GM21381 (cell line): ENCODE data around the gene RNF166.

ENCODE experiments used
- ATAC-seq: cut with Tn5 transposase; IDR thresholded peaks from one replicate; pipeline ENCODE4 v1.9.1; 2021; ENCODE audit warnings: mild to moderate bottlenecking, moderate library complexity; ENCODE audit not compliant: unreplicated experiment

Gene RNF166

DNA sequence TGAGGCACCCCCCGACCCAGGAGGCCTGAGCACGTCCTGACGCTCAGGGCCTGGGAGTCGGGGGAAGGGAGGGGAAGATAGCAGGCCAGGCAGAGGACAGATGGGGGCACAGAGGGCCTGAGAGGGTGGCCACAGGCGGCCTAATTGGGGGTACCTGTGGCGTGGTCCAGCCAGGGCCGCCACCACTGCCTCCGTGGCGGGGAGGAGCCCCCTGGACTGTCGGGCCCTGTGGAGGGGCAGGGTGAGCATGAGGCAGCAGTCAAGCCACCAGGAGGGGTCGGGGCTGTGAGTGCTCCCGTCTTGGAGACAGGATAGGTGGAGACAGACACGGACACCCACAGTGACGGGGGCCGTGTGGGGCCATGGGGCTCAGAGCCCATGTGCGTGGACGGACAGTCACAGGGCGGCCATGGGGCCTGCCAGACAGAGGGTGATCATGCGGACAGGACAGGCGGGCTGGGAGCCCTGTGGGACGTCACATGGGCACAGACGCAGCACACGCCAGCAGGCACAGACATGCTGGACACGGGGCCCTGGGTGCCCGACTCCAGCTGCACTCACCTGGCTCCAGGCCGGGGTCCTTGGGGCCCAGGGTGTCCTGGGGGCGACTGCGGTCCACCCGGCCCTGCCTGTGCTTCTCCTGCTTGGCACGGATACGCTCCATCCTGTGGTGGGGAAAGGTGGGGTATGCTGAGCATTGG is 18.8 kb upstream of the RNF166 start:
- no peak for ATAC-seq

DNA sequence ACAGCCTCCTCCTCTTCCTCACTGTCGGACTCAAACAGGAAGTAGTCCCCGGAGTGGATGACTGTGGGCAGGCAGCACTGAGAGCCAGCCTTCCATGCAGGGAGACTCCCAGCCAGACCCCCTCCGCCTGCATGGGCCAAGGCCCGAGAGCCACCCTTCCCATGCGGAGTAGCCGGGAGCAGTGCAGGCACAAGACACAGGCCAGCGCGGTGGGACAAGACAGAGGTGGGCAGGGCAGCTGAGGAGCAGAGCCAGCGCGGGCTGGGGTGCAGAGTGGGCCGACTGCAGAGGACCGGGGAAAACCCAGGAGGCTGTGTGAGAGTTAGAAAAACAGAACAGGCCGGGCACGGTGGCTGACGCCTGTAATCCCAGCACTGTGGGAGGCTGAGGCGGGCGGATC is 17.7 kb upstream of the RNF166 start:
- no peak for ATAC-seq

DNA sequence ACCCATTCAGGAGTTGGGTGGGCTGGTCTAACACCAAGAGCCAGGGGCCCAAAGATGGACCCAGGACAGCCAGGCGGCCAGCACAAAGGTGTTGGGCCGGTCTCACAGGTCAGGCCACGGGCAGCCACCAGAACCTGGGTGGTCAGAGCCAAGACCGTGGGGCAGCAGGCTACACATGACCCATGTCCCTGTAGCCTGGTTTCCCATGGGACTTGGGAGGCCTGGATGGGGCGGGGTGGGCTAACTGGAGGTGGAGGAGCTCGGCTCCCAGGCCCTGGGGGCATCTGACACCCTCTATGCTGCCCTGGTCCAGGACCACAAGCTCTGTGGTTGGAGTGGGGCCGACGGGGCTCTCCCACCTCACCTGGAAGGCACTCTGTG is 17.3 kb upstream of the RNF166 start:
- no peak for ATAC-seq

DNA sequence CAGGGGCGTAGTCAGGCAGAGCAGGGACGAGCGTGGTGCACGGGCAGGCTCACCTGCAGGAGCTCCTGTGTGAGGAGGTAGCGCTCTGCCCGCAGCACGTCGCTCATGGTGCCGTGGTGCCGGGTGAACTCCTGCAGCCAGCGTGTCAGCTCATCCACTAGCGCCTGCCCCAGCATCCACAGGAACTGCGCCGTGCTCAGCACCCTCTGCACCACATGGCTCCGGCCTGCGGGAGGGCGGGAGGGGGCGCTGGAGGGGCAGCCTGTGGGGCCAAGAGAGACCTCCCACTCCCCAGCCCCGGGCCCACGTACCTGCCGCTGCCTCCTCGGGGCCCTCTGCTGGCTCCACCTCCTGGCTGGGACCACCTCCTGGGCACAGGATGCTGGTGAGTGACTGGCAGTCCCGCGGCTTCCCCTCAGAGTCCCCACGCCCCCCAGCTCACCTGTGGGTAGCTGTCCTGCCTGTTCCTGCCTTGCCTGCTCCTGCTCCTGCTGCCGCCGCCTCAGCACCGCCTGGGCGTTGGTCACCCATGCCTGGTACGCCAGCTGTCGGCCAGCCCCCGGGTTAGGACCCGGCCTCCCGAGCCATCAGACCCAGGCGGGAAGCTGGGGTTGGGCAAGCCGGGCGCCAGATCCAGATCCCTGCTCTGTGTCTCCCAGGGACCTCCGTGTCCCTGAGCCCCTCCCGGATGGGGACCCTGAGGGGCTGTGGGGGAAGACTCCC is 16.7 kb upstream of the RNF166 start:
- no peak for ATAC-seq

DNA sequence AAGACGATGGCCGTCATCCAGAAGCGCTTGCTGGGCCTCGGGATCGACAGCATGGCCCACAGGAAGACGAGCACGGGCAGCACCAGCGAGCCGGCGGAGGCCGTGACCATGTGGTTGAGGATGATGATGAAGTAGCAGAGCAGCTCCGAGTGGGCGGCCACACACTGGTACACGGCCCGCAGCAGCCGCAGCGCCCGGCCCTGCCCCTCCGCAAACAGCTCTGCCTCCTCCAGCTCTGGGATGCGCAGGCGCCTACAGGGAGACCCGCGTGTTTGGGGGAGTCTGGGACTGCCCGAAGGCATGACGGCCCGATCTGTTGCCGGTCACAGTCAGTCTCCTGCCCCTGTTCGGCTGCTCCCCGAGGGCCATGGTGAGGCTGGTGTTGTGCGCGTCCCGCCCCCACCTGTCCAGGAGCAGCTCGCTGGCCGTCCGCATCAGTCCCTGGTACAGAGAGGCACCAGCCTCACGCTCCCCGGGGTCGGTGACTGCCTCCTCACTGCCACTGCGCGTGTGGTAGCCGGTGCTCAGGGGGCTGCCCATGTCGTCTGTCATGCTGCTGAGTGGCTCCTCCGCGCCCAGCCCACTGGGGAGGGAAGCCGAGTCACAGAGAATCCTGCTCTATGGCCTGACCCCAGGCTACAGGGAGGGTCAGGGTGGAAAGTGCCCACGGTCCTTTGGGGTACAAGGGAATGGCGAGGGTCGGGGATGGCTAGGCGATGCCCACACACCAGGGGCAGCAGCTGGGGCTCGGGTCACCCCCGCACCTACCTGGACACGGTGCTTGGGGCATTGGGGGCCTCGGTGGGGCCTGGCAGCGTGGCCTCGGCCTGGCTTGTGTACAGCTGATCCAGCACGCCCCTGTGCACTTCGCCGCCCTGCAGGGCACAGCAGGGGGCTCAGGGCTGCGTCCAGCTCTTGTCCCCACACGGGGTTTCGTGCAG is 15.9 kb upstream of the RNF166 start:
- ATAC-seq: no peak

DNA sequence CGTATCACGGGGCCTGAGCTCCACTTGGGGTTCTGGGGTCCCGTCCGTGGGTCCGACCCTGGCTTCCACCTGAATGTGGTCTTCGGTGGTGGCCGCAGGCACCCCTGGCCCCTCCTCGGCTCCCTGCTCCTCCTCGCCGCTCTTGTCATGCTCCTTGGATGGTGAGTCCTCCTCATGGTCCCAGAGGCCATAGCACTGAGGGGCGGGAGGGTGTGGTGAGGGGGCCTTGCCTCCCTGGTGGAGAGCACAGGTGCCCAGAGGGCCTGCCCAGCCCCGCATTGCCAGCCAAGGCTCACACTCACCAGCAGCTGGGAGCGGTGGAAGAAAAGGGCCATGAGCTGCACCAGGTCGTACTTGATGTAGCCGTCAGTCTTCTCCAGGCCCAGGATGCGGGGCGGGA is 15.0 kb upstream of the RNF166 start:
- no peak for ATAC-seq

DNA sequence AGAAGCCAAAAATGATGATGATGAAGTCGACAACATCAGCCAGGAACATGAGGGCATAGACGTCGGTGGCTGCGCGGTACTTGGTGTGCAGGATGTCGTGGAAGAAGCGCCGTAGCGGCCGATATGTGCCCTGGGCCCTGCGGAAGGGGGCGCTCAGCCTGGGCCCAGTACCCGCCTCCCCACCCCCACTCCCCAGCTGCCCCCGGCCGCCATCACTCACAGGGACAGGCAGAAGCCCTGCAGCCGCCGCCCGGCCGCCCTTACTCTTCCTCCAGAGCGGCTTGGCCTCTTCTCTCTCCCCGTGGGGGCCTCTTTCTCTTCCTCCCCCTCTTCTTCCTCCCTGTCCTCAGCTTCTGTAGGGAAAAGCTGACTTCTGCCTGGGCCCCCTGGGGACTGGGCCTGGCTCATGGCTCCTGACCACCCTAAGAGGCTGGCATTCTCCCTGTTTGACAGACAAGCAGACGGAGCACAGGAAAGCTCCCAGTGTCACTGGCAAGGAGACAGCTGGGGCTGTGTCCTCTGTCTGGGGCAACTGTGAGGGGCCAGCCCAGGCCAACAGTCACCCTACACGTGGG is 14.3 kb upstream of the RNF166 start:
- ATAC-seq: no peak

DNA sequence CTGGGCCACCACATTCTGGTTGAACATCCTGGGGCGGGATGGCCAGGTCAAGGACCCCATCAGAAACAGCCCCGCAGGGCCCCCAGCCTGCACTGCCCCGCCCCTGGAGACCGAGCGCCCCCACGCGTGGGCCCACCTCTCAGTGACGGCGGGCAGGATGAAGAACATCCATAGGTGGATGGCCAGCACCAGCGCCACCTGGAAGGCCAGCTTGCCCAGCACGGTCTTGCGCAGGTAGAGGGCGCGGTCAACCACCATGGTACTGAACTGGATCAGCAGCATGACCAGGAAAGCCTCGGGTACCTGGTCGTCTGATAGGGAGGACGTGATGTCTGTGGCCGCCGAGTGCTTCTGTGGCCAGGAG is 13.7 kb upstream of the RNF166 start:
- no peak for ATAC-seq

DNA sequence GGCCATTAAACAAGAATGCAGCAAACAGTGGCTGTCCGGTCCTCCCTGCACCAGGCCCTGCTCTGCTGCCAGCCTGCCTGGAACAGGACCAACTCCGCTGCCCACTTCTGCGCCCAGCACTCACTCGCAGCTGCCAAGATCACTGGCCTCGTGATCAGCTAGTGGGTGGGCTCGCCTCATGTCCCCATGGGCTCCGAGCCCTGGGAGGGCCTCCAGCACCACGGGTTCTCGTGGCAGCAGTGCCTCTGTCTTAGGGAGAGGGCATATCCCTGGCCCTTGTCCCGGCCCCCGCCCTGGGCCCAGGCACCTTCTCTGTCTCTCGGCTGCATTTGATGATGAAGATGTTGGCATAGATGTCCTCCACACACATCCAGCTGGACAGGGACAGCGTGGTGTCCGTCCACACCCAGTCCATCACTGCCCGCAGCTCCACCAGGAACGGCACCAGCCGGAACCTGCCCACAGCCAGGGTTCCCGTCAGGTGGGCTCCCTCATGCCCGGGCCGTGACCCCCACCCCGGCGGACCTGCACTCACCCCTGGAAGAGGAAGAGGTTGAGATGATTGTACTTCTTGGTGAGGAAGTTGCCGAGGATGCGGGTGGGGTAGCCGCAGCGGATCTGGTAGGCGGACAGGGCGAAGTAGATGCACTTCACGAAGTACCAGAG is 13.2 kb upstream of the RNF166 start:
- no peak for ATAC-seq

DNA sequence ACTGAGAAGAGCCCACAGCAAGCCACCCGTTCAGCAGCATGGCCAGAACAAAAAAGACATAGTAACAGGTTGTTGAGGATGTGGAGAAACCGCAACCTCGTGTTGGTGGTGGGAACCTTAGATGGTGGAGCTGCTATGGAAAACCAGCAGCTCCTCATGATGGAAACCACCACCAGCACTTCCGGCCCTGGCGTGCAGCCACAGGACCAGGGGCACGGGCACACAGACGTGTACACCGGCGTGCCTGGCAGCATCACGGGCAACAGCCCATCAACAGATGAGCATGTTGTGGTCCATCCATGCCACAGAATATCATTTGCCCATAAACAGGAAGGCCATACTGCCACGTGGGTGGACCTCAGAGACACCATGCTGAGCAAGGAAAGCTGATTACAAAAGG is 12.0 kb upstream of the RNF166 start:
- no peak for ATAC-seq

DNA sequence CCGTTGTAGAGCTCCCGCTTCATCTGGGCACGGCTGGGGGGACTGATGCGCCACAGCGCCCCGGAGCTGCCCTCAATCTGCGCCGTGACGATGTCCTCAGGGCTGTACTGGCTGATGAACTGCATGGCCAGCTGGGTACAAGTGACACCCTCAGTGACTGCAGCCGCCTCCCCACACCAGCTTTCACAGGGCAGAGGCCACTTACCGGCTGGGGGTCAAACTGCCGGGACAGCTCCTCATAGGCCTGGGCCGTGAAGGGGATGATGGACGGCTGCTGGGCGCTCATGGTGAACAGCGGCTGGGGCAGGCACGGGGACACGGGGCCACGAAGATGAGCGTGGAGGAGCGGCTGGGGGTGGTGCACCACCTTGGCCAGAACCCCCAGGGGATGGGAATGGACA is 10.4 kb upstream of the RNF166 start:
- ATAC-seq: no peak

DNA sequence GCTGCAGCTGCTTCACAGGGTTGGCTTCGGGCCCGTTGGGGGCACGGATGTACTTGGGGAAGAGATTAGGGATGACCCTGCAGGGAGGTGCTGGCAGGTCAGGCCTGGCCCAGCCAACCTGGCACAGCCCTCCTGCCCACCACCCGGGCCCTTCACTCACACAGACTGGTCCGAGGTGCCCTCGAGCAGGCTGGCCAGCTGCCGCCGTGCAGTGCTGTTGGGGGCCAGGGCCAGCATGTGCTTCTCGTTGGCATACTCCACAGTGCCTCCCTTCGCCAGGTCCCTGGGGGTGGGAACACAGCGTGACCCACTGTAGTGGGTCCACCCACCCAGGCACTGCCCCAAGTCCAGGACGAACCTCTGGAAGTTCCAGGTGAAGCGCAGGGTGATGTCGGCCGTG is 10.0 kb upstream of the RNF166 start:
- ATAC-seq: no peak

DNA sequence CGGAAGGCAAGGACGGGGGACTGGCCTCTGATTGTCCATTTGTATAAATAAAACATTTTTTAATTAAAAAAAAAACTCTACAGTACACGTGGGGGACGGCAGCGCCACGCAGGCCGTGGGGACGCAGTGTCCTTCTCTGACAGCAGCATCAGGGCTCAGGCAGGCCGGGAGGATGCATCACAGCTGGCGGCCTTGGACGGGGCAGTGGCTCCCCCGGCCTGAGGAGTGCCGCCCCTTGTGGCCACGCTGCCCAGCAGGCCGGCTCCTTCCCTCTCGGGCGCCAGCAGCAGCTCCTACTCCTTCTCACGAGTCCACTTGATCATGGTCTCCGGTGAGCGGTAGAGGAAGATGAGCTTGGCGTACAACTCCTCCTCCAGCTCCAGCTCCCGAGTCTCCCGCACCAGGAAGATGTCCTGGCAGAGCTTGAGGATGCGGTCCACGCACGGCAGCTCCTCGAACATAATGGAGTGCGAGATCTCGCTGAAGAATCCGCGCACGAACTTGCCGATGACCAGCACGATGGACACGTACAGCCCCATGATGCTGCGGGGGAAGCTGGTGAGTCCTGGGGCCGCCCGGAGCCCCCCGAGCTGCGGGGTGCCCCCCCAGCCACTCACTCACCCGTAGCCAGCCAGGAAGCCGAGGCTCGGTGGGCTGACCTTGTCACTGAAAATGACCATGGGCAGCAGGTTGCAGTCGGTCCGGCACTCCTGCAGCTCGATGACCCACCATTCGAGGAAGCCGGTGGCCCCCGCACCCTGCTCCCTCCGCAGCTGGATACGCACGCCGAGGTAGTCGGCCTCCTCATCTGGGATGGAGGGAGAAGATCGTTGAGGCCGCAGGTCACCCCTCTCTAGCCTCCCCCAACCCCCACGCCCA is 9.3 kb upstream of the RNF166 start:
- ATAC-seq: no peak

DNA sequence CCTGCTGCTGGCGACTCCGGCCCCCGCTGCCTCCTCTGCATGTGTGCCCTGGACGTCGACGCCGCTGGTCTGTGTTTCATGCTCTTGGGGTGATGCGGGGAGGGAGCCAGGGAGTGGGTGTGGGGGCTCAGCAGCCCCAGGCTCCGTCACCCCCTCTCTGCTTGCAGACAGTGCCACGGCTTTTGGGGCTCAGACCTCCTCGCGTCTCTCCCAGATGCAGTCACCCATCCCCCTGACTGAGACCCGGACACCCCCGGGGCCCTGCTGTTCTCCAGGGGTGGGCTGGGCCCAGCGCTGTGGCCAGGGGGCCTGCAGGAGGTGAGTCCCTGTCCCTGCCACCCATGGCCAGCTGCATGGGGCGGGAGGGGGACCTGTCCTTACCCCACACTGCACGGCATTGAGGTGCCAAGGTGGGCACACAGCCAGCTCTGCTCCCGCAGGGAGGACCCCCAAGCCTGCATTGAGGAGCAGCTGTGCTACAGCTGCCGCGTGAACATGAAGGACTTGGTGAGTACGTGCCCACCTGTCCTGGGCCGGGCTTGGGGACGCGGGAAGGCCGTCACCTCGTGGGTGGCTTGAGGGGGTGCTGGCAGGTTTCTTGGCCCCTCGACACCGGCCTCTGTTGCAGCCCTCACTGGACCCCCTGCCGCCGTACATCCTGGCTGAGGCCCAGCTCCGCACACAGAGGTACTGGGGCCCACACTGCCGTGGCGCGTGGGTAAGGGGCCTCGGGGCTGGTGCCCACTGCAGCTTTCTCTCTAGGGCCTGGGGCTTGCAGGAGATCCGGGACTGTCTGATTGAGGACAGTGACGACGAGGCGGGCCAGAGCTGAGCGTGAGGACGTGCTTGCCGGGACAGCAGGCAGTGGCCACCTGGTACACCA is 8.5 kb upstream of the RNF166 start:
- ATAC-seq: no peak

DNA sequence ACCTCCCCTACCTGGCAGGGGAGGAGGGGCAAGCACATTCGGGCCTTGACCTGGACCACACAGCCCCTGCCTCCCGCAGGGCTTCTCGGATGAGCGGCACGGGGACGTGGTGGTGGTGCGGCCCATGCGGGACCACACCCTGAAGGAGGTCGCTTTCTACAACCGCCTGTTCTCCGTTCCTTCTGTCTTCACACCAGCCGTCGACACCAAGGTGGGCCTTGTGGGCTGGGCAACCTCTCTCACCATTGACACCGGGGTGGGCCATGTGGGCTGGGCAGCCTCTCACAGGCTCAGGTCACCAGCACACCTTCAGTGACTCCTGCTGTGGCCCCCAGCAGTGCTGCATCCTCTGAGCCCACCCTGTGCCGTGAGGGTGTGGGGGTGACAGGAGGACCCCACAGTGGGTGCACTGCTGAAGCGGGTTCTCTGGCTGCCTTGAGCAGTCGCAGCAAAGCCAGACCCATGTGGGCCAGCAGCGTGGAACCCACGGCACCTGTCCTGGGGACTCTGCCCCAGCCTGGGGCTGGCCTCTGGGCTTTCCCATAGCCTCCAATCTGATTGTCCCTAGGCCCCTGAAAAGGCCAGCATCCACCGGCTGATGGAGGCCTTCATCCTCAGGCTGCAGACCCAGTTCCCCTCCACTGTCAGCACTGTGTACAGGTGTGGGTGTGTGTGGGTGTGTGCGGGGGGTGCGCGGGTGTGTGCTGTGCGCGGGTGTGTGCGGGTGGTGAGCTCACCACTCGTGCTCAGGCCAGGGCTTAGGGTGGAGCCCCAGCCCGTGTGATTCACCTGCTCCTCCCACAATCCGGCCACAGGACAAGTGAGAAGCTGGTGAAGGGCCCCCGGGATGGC is 7.6 kb upstream of the RNF166 start:
- ATAC-seq: no peak

DNA sequence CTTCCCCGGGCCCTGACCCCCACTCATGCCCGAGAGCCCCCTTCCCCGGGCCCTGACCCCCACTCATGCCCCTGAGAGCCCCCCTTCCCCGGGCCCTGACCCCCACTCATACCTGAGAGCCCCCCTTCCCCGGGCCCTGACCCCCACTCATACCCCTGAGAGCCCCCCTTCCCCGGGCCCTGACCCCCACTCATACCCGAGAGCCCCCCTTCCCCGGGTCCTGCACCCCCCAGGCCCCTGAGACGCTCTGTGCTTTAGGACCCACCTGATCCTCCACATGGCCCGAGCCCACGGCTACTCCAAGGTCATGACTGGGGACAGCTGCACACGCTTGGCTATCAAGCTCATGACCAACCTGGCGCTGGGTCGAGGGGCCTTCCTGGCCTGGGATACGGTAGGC is 6.8 kb upstream of the RNF166 start:
- no peak for ATAC-seq

DNA sequence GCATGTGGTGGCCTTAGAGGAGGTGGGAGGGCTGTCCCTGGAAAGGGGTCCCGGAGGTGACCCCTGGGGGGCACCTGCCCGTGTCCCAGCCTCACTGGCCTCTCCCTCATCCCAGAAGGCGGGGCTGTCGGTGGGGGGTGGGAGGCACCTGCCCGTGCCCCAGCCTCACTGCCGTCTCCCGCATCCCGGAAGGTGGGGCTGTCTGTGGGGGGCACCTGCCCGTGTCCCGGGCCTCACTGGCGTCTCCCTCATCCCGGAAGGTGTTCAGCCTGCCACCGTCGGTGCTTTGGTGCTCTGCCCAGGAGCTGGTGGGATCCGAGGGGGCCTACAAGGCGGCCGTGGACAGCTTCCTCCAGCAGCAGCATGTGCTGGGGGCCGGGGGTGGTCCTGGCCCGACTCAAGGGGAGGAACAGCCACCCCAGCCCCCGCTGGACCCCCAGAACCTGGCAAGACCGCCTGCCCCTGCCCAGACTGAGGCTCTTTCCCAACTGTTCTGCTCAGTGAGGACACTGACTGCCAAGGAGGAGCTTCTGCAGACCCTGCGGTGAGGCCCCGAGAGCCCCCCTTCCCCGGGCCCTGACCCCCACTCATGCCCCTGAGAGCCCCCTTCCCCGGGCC is 6.3 kb upstream of the RNF166 start:
- no peak for ATAC-seq
